GM23338 (cell line): ENCODE data around the gene NEDD4.

Experiments
- CTCF ChIP-seq, 2 experiments: fragments of 200-600 bp in 1 of 2; sonication (generic) in 1 of 2; conservative IDR thresholded peaks; 2 replicates each; pipeline versions ENCODE4 v1.5.1 to v1.6.1; 2016 to 2017; ENCODE audit warnings: antibody characterized with exemption in 2 of 2, low read depth in 2 of 2, mild to moderate bottlenecking in 2 of 2, moderate library complexity in 1 of 2
- ETS1 ChIP-seq: IDR thresholded peaks from 2 replicates; pipeline ENCODE4 v1.6.1; 2016; ENCODE audit warnings: antibody characterized with exemption
- EZH2 ChIP-seq: fragments of 200-600 bp; sonication (generic); IDR thresholded peaks from one replicate; pipeline ENCODE4 v1.8.0; 2017; ENCODE audit warnings: antibody characterized with exemption, mild to moderate bottlenecking, low read depth; ENCODE audit not compliant: unreplicated experiment
- POLR2AphosphoS5 ChIP-seq: IDR thresholded peaks from 2 replicates; pipeline ENCODE4 v1.6.1; 2016; ENCODE audit warnings: antibody characterized with exemption, low read depth
- REST ChIP-seq: IDR thresholded peaks from one replicate; pipeline ENCODE4 v1.6.1; 2018; ENCODE audit warnings: antibody characterized with exemption; ENCODE audit not compliant: unreplicated experiment

GRCh38 chr15:55958349-55958748 is 35.1 kb downstream of the NEDD4 start:
- TF ChIP-seq CTCF (conservative IDR thresholded peaks at IDR 0.05; ENCODE audit: low read depth in 2 of 2) (no peak), POLR2AphosphoS5 (no peak), EZH2 (no peak), REST (no peak), ETS1 (no peak)
